ENCODE results near the gene DNAH14.
"Not testable (repeated sequence)": the region's sequence is repeated elsewhere in the genome, so short reads cannot be mapped to it uniquely, and the experiment has no call there.

Gene DNAH14

GRCh38 chr1:225355863-225356262 lies 426.4 kb downstream of the DNAH14 start:
- DNase-seq = no peak

DNA sequence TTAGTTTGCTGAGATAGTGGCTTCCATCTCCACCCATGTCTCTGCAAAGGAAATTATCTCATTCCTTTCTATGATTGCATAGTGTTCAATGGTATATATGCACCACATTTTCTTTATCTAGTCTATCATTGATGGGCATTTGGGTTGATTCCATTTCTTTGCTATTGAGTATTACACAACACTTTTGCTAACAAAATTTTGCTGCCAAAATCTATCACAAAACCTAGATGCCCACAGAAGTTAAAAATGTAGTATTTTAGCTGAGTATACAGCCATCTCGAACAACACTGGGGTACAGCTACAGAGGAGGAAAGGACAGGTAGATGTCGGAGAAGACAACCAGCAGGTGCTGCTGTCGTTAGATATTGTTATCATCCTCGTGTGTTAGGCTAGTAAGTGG lies 430.6 kb downstream of the DNAH14 start:
- DNase-seq = no peak

DNA sequence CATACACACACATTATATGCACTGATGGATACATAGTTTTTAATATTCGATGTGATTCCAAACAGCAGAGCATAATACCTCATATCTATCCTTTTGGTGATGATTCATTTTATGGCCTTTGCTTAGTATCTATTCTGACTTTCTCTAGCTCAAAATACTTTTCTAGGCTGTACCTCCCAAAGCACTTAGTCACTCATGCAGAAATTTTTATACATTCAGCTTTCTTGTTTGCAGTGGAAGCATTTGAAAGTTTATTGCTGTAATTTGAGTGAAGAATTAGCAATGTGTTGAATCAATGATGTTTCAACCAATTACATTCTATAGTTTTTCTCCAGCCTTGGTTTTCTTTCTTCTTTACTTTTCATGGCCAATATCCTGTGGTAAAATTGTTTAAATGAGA lies 431.7 kb downstream of the DNAH14 start:
- no peak for DNase-seq

DNA sequence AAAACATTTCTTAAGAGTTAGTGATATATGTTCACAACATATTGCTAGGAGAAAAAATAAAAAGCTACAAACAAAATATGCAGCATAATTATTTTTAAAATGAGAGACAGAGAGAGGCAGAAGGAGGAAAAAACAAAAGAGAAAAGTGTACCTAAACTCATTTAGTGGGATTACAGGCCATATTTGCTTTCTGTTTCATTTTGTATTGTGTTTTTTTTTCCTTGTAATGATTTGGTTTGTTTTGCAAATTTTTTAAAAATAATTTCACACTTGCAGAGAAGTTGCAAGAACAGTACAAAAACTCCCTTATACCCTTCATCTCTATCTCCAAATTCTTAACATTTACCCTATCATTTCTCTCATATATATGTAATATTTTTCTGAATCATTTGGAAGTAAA lies 433.3 kb downstream of the DNAH14 start:
- no peak for DNase-seq

GRCh38 chr1:225364439-225364838 lies 435.0 kb downstream of the DNAH14 start:
- DNase-seq = no peak

- no peak for DNase-seq
Observed at GRCh38 chr1:225366018-225366417, 436.5 kb downstream of the DNAH14 start.

DNA sequence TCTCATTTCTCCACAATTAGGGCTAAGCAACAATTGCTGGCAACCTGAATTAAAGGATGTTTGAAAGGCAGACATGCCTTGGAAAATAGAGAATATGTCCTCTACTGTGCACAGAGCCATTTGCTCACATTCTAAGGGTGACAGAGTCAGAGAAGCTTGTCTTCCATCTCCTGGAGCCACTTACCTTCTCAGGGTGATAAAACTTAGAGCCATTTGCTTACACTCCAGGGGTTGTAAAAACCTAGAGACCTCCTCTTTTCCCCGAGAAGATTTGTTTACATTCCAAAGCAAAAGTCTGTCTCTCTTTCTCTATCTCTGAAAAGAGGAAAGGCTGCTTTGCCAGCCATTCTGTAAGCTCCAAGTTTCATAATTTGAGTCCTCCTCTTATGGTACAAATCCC lies 437.1 kb downstream of the DNAH14 start:
- DNase-seq = no peak

DNA sequence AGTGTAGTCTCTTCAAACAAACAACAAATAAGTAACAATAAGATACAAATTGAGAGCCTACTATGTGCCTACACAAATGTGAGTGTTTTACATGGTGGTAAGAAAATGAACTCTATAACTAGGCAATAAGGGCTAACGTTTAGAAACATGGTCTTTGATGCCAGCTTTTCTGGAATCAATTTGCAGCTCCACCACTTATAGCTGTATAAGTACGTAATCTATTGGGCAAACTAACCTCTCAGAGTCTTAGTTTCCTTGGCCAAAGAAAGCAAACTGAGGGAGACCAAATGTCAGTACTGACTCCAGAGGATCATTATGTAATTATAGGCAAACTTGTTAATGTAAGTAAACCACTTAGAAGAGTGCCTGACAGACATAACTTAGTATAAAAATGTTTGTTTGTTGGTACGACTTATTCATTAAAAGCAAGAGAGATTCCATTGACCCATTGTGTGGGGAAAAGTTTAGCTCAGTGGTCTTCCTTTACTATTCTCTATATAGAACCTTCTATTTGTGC lies 438.6 kb downstream of the DNAH14 start:
- DNase-seq = no peak

DNA sequence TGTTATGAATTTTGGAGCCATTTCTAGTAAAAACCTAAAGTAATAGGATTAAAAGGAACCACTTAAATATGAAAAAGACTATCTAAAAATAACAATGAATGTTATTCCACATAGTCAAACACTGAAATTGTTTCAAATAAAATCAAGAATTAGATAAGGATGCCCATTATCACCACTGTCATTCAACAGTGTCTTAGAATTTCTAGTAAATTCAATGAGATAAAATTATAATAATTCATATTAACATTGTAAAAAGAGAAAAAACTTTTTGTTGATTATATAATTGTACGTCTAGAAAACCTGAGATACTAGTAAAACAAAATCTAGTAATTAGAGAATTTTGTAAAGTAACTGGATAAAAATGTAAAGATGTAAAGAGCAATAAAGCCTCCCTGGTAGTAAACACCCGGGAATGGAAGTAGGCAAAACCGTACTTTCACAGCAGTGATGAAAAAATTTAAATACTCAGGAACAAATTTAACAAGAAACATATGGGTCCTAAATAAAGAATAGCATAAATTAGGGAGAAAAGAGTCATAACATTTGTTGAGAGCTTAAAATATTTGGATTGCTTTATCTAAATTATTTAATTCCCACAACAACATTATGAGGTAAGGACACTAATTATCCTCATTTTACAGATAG lies 442.0 kb downstream of the DNAH14 start:
- DNase-seq = no peak

GRCh38 chr1:225373155-225373554 lies 443.7 kb downstream of the DNAH14 start:
- DNase-seq = no peak

GRCh38 chr1:225374996-225375395 lies 445.5 kb downstream of the DNAH14 start:
- DNase-seq = no peak

GRCh38 chr1:225378880-225379279 lies 449.4 kb downstream of the DNAH14 start:
- no peak for DNase-seq

- DNase-seq = no peak
Observed at GRCh38 chr1:225380691-225381090, 451.2 kb downstream of the DNAH14 start.

- not testable (repeated sequence) for DNase-seq
Observed at GRCh38 chr1:225386860-225387259, 457.4 kb downstream of the DNAH14 start.

GRCh38 chr1:225388372-225388771 lies 458.9 kb downstream of the DNAH14 start:
- DNase-seq = no peak

DNA sequence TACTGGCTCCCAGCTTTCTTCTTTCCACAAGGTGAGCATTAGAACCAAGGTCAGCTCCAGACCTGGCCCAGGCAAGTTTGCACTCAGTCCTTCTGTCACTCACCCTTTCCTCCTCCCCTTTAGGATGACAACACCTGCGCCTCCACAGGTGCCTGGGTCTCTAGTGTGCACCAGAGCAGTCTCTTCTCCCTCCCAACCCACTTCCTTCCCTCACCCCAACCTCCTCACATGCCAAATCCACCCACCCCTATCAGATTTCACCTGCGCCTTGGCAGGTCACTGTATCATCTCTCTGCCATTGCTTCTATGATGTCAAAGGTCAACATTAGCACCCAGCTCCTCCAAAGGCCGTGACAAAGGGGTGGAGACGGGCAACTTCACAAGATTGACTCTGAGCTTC lies 460.4 kb downstream of the DNAH14 start:
- no peak for DNase-seq

GRCh38 chr1:225396357-225396756 lies 466.9 kb downstream of the DNAH14 start:
- DNase-seq = no peak

- no peak for DNase-seq
Observed at GRCh38 chr1:225400968-225401367, 471.5 kb downstream of the DNAH14 start.

DNA sequence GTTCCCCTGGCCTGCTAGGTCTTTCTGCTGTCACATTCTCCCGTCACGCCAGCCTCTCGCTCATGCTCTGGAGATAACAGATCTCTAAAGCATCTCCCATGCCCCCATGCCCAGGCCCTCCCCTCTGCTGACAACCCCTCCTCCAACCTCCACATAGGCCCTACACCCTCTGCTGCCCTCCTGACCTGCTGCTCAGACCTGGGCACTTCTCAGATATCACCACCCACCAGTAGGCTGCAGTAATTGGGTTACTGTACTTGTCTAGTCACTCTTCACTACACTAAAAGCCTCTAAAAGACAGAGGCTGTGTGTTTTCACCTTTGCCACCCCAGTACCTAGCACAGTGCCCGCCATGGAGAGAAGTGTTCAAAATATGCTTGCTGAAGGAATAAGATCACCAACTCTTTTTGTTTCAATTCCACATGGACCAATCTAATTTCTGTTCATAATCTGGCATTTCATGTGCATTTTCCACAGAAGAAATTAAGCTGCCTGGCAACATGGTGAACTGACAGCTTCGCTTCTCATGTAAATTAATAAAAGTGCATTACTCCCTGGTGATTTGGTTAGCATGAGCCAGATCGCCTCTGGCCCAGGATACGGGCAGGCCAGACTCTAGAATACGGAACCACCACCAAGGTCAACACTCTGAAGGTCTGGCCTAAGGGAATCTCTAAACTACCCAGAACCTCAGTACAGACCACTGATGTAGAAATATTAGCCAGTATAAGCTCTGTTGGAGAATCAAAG lies 477.7 kb downstream of the DNAH14 start:
- no peak for DNase-seq

- DNase-seq = no peak
Observed at GRCh38 chr1:225407755-225408154, 478.3 kb downstream of the DNAH14 start.

DNA sequence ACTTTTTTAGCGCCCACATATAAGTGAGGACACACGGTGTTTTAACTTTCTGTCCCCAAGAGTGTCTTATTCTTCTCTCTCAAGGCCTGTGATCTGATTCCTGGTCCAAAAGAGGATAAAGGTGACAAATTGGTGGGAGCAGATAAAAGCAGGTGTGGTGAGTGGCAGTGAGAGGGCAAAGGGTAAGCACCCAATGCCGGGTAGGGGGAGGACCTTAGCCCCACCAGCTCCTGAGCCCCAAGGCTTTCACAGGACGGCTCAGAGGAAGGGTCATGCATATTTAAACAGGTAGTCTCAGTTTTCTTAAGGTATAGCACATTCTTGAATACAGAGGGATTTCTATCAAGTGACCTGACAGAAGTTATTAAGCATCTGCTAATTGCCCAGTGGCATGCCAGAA lies 478.8 kb downstream of the DNAH14 start:
- DNase-seq = no peak

DNA sequence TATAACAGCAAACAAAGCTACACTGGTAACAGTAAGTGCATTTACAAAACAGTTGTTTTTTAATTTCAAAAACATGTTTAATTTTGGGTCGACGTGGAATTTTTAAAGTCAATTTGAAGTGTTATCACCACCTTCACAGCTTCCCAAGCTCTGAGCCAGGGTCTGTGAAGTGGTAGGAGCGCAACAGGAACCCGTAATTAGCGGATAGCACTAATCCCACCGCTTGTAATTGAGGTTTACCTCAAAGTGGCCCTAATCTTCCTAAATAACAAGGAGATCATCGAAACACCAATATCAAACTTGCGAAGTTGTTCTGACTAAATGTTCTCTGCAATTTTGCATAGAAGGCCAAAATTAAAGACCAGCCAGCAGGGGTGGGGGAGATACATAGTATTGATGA lies 479.6 kb downstream of the DNAH14 start:
- no peak for DNase-seq

DNA sequence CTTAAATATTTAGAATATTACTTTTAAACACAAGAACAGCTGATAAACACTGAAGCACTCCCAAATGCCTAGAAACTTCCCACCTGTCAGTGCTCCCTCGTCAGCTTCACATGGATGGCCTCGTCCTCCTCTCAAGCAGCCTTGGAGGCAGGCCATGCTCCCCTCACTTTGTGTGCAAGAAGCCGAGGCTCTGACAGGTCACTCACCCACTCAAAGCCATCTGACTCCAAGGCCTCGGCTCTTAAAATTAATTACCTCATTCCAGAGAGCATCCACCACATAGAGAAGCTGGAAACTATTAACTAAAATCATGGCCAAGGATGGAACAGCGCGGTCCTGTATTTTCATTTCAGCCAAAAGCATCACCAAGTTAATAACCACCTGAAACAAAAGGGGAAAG lies 480.6 kb downstream of the DNAH14 start:
- no peak for DNase-seq

DNA sequence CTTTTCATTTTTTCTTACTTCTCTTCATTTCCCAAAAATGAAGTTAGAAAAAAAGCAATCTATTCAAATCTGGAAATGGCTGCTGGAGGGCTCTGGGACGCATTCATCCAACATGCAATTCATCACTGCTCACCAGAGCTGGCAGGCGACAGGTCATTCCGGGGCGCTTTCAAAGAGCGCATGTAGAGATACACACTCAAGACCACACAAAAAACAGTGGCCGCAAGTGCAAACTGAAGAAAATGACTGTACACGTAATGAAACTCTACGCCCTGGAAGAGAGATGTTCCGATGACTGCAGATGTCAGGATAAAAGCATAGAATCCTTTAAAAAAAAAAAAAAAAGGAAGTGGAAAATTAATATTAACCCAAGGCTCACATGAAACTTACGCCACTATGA lies 482.8 kb downstream of the DNAH14 start:
- no peak for DNase-seq

All from activated CD4-positive, alpha-beta T cell treated with anti-CD3 and anti-CD28 coated beads, Interleukin-2, amount 50 U/mL, for 4 hours (primary cell).